Stimulated activated CD4-positive, alpha-beta T cell treated with anti-CD3 and anti-CD28 coated beads, Interleukin-1b, Interleukin-23, amount 100 ng/mL, for 1 hour (primary cell): ENCODE data around the gene PTPRU.
"Not testable (repeated sequence)": the region's sequence is repeated elsewhere in the genome, so short reads cannot be mapped to it uniquely, and the experiment has no call there.

ENCODE experiments used
- DNase-seq, 2 donors: peaks; one replicate each; pipeline ENCODE4 v3.0.0-alpha.2; 2020; ENCODE audit warnings: low read depth in 2 of 2

Gene PTPRU

GRCh38 chr1:29290414-29290985 is 54.2 kb downstream of the PTPRU start:
- no peak for DNase-seq

- no peak for DNase-seq
These were observed 55.4 kb downstream of the PTPRU start for GRCh38 chr1:29291756-29292155.

GRCh38 chr1:29292344-29292743 is 56.0 kb downstream of the PTPRU start:
- DNase-seq, result no peak

GRCh38 chr1:29297450-29297849 is 61.1 kb downstream of the PTPRU start:
- DNase-seq, result no peak

- no peak for DNase-seq
These were observed 61.9 kb downstream of the PTPRU start for GRCh38 chr1:29298246-29298645.

GRCh38 chr1:29299446-29299845 is 63.1 kb downstream of the PTPRU start:
- no peak for DNase-seq

GRCh38 chr1:29301732-29302131 is 65.4 kb downstream of the PTPRU start:
- DNase-seq, result not testable (repeated sequence)

- no peak for DNase-seq
These were observed 67.1 kb downstream of the PTPRU start for GRCh38 chr1:29303201-29304024.

GRCh38 chr1:29304025-29304684 is 67.8 kb downstream of the PTPRU start:
- DNase-seq, result no peak

- DNase-seq, result no peak
These were observed 69.6 kb downstream of the PTPRU start for GRCh38 chr1:29305943-29306342.

- DNase-seq, result no peak
These were observed 70.3 kb downstream of the PTPRU start for GRCh38 chr1:29306471-29307140.

GRCh38 chr1:29309075-29309474 is 72.8 kb downstream of the PTPRU start:
- no peak for DNase-seq

- DNase-seq, result no peak
These were observed 73.3 kb downstream of the PTPRU start for GRCh38 chr1:29309621-29310020.

GRCh38 chr1:29310616-29311180 is 74.4 kb downstream of the PTPRU start:
- DNase-seq, result no peak

- DNase-seq, result no peak
These were observed 75.2 kb downstream of the PTPRU start for GRCh38 chr1:29311352-29312030.

GRCh38 chr1:29312469-29313461 is 76.4 kb downstream of the PTPRU start:
- DNase-seq, result no peak

- DNase-seq, result not testable (repeated sequence)
These were observed 78.4 kb downstream of the PTPRU start for GRCh38 chr1:29314685-29315084.

- DNase-seq, result no peak
These were observed 78.9 kb downstream of the PTPRU start for GRCh38 chr1:29315262-29315661.

GRCh38 chr1:29315876-29316275 is 79.6 kb downstream of the PTPRU start:
- no peak for DNase-seq
